Pons (tissue), 1 donor: Measurements from ENCODE around the gene TMTC1.
"Not testable (repeated sequence)": the region's sequence is repeated elsewhere in the genome, so short reads cannot be mapped to it uniquely, and the experiment has no call there.

ENCODE experiments used
- DNase-seq: peaks from one replicate; pipeline ENCODE4 v3.0.0-alpha.2; 2016; ENCODE audit warnings: low spot score

TMTC1 gene

GRCh38 chr12:29783773-29784666 is at the start of gene TMTC1:
TSS of gene TMTC1 (minus strand) at chr12:29783942. CDS start at chr12:29783751, 191 bp downstream.
- DNase-seq = peak; percentile 30

- no peak for DNase-seq
Observed at GRCh38 chr12:29831173-29831572, 47.4 kb upstream of the TMTC1 start.

- DNase-seq = no peak
Observed at GRCh38 chr12:29830391-29830790, 46.6 kb upstream of the TMTC1 start.

- DNase-seq = no peak
Observed at GRCh38 chr12:29818916-29819623, 35.3 kb upstream of the TMTC1 start.

- DNase-seq = no peak
Observed at GRCh38 chr12:29816874-29817725, 33.4 kb upstream of the TMTC1 start.

- not testable (repeated sequence) for DNase-seq
Observed at GRCh38 chr12:29809616-29810361, 26.0 kb upstream of the TMTC1 start.

- no peak for DNase-seq
Observed at GRCh38 chr12:29807129-29807528, 23.4 kb upstream of the TMTC1 start.

GRCh38 chr12:29804019-29804418 is 20.3 kb upstream of the TMTC1 start:
- no peak for DNase-seq

GRCh38 chr12:29799591-29799990 is 15.8 kb upstream of the TMTC1 start:
- DNase-seq = no peak

GRCh38 chr12:29797565-29798355 is 14.0 kb upstream of the TMTC1 start:
- no peak for DNase-seq

- no peak for DNase-seq
Observed at GRCh38 chr12:29796823-29797263, 13.1 kb upstream of the TMTC1 start.

GRCh38 chr12:29795715-29796114 is 12.0 kb upstream of the TMTC1 start:
- DNase-seq = no peak

- DNase-seq = no peak
Observed at GRCh38 chr12:29794862-29795261, 11.1 kb upstream of the TMTC1 start.

- no peak for DNase-seq
Observed at GRCh38 chr12:29792853-29793252, 9.1 kb upstream of the TMTC1 start.

- DNase-seq = no peak
Observed at GRCh38 chr12:29792132-29792531, 8.4 kb upstream of the TMTC1 start.

- no peak for DNase-seq
Observed at GRCh38 chr12:29782871-29783772, 620 bp downstream of the TMTC1 start.

GRCh38 chr12:29782285-29782870 is 1.4 kb downstream of the TMTC1 start:
- DNase-seq = no peak

GRCh38 chr12:29781705-29782266 is 2.0 kb downstream of the TMTC1 start:
- no peak for DNase-seq

- DNase-seq = no peak
Observed at GRCh38 chr12:29781188-29781587, 2.6 kb downstream of the TMTC1 start.
